ENCODE measurements around the gene BDH1.
"Not testable (repeated sequence)": the region's sequence is repeated elsewhere in the genome, so short reads cannot be mapped to it uniquely, and the experiment has no call there.

BDH1 gene

GRCh38 chr3:197578376-197578775 is 22.6 kb upstream of the BDH1 start:
- no peak for DNase-seq

- no peak for DNase-seq
These were observed 21.8 kb upstream of the BDH1 start for GRCh38 chr3:197577366-197578074.

- DNase-seq = no peak
These were observed 21.1 kb upstream of the BDH1 start for GRCh38 chr3:197576838-197577237.

GRCh38 chr3:197575362-197575761 is 19.6 kb upstream of the BDH1 start:
- DNase-seq = no peak

GRCh38 chr3:197574396-197574991 is 18.7 kb upstream of the BDH1 start:
- not testable (repeated sequence) for DNase-seq

- DNase-seq = no peak
These were observed 17.4 kb upstream of the BDH1 start for GRCh38 chr3:197573048-197573767.

GRCh38 chr3:197571880-197572172 is 16.1 kb upstream of the BDH1 start:
- not testable (repeated sequence) for DNase-seq

GRCh38 chr3:197571074-197571879 is 15.5 kb upstream of the BDH1 start:
- DNase-seq = not testable (repeated sequence)

- DNase-seq = not testable (repeated sequence)
These were observed 13.7 kb upstream of the BDH1 start for GRCh38 chr3:197569433-197569832.

- DNase-seq = peak in 9 of 56 donors; percentile 6 to 68 (median 22)
These were observed 12.3 kb upstream of the BDH1 start for GRCh38 chr3:197567904-197568681.

GRCh38 chr3:197566155-197566554 is 10.4 kb upstream of the BDH1 start:
- DNase-seq = not testable (repeated sequence)

GRCh38 chr3:197564097-197564843 is 8.5 kb upstream of the BDH1 start:
- no peak for DNase-seq

- DNase-seq = no peak
These were observed 6.9 kb upstream of the BDH1 start for GRCh38 chr3:197562398-197563251.

- DNase-seq = no peak
These were observed 6.2 kb upstream of the BDH1 start for GRCh38 chr3:197561926-197562325.

- no peak for DNase-seq
These were observed 3.9 kb upstream of the BDH1 start for GRCh38 chr3:197559651-197560050.

- DNase-seq = peak; percentile 74 to 98 (median 96)
These were observed 1.0 kb downstream of the BDH1 start for GRCh38 chr3:197554562-197555280.

- DNase-seq = peak in 1 of 56 donors; percentile 45
These were observed 1.6 kb downstream of the BDH1 start for GRCh38 chr3:197554196-197554561.

- DNase-seq = no peak
These were observed 3.6 kb downstream of the BDH1 start for GRCh38 chr3:197552198-197552597.

- DNase-seq = no peak
These were observed 5.3 kb downstream of the BDH1 start for GRCh38 chr3:197550489-197550888.

Data from amygdala (tissue), 56 donors.